ENCODE measurements around the gene NXF1. TPM values are rescaled to one million over a fixed set of nuclear protein-coding genes. Genes with fewer than 3 reads are reported as not detected.

The NXF1 gene
- total and polyA plus RNA-seq, 2 of the 13 experiments (the other 11 are each of a cell fraction or from before 2014, with no cell fraction given) = 30.4 to 30.9 TPM

- TF ChIP-seq JUNB (CRISPR knock-in tag; IDR thresholded peaks at IDR 0.05; ENCODE audit: borderline replicate concordance) (peak; percentile 93), SNAI1 (CRISPR knock-in tag; IDR thresholded peaks at IDR 0.05; ENCODE audit: borderline replicate concordance) (no peak), MEIS1 (CRISPR knock-in tag; IDR thresholded peaks at IDR 0.05; ENCODE audit: borderline replicate concordance) (no peak), ESRRA (CRISPR knock-in tag; IDR thresholded peaks at IDR 0.05; ENCODE audit: low read depth) (peak; percentile 52; the same call in 1 of the 2 replicates), ATAD3A (CRISPR knock-in tag; IDR thresholded peaks at IDR 0.05) (no peak), ZHX2 (IDR thresholded peaks at IDR 0.05; ENCODE audit: low read depth) (peak; percentile 71; the same call in 1 of the 2 replicates), ZHX2 (CRISPR knock-in tag; IDR thresholded peaks at IDR 0.05; ENCODE audit: borderline replicate concordance) (peak; percentile 84; the same call in 1 of the 2 replicates), HOXD1 (CRISPR knock-in tag; IDR thresholded peaks at IDR 0.05) (peak; percentile 92), ZNF776 (CRISPR knock-in tag; IDR thresholded peaks at IDR 0.05) (no peak), TERF1 (CRISPR knock-in tag; IDR thresholded peaks at IDR 0.05) (no peak), ZBTB39 (CRISPR knock-in tag; IDR thresholded peaks at IDR 0.05) (no peak), EEA1 (CRISPR knock-in tag; IDR thresholded peaks at IDR 0.05; ENCODE audit: borderline replicate concordance) (no peak), E2F1 (CRISPR knock-in tag; IDR thresholded peaks at IDR 0.05) (no peak; the same call in 1 of the 2 replicates), ZMAT5 (CRISPR knock-in tag; IDR thresholded peaks at IDR 0.05; ENCODE audit: borderline replicate concordance, low read depth) (no peak), ZNF3 (CRISPR knock-in tag; IDR thresholded peaks at IDR 0.05) (peak; percentile 40; the same call in 1 of the 2 replicates), HNRNPK (IDR thresholded peaks at IDR 0.05; ENCODE audit: low read depth, low read length, poor library complexity, severe bottlenecking) (no peak), ZSCAN21 (CRISPR knock-in tag; IDR thresholded peaks at IDR 0.05; ENCODE audit: borderline replicate concordance) (peak; percentile 81; the same call in 1 of the 2 replicates), NFE2L2 (IDR thresholded peaks at IDR 0.05; ENCODE audit: low read length) (no peak)
Measured at GRCh38 chr11:62841361-62842170, 36.3 kb upstream of the NXF1 start (continued).
